B cell (primary cell): ENCODE data around the gene SLC35F5. TPM values are rescaled to one million over a fixed set of nuclear protein-coding genes. Genes with fewer than 3 reads are reported as not detected.

Experiments
- ATAC-seq: fragments of 200-7000 bp; cut with Tn5 transposase; one replicate; pipeline ENCODE4 v1.10.0; 2021; ENCODE audit warnings: low read depth, mild to moderate bottlenecking, moderate number of reproducible peaks, moderate library complexity
- CTCF ChIA-PET: fragments of 350-600 bp; sonication (Branson Sonifier 250); formaldehyde crosslinking; loops from one replicate; lab custom pipeline; 2021; ENCODE audit warnings: antibody characterized with exemption, inconsistent platforms; lab: Charles Lee
- POLR2A ChIA-PET: fragments of 350-600 bp; sonication (Branson Sonifier 250); formaldehyde crosslinking; loops from one replicate; lab custom pipeline; 2021; ENCODE audit warnings: antibody characterized with exemption; lab: Charles Lee
- DNase-seq: peaks from one replicate; pipeline ENCODE4 v3.0.0; 2013
- H2AFZ ChIP-seq: 2 replicates; pipeline ENCODE4 v1.6.1; 2012; ENCODE audit warnings: mild to moderate bottlenecking, low read depth, low read length; ENCODE audit not compliant: insufficient read depth, poor library complexity, severe bottlenecking
- H3K27ac ChIP-seq, 2 donors: 1 replicate in 1 of 2; 2 replicates in 1 of 2; pipeline ENCODE4 v1.5.1; 2012 to 2013; ENCODE audit warnings: low read length in 2 of 2, mild to moderate bottlenecking in 2 of 2, moderate library complexity in 1 of 2
- H3K27me3 ChIP-seq, 4 experiments: fragments of 200-600 bp in 1 of 4; sonication (generic) in 1 of 4; replicated peaks in 1 of 4; 1 replicate in 2 of 4; 2 replicates in 2 of 4; pipeline versions ENCODE4 v1.6.1 to v1.7.0; 2013 to 2016; ENCODE audit warnings: low read length in 3 of 4, mild to moderate bottlenecking in 2 of 4, mixed read lengths in 1 of 4, moderate library complexity in 1 of 4; ENCODE audit not compliant: insufficient read depth in 4 of 4, control insufficient read depth in 3 of 4; ENCODE audit errors: control extremely low read depth in 1 of 4
- H3K36me3 ChIP-seq, 2 experiments: replicated peaks in 1 of 2; 1 replicate in 1 of 2; 2 replicates in 1 of 2; pipeline versions ENCODE4 v1.6.1 to v1.7.1; 2013; ENCODE audit warnings: low read length in 1 of 2; ENCODE audit not compliant: insufficient read depth in 2 of 2, control insufficient read depth in 1 of 2; ENCODE audit errors: control extremely low read depth in 1 of 2, extremely low read depth in 1 of 2
- H3K4me1 ChIP-seq, 2 donors: fragments of 200-600 bp in 1 of 2; sonication (generic) in 1 of 2; 1 replicate in 1 of 2; 2 replicates in 1 of 2; pipeline versions ENCODE4 v1.5.1 to v1.6.1; 2013 to 2017; ENCODE audit warnings: low read length in 2 of 2; ENCODE audit not compliant: control insufficient read depth in 2 of 2, insufficient read depth in 2 of 2
- H3K4me2 ChIP-seq: replicated peaks from 2 replicates; pipeline ENCODE3; 2012; ENCODE audit warnings: mild to moderate bottlenecking, low read depth, low read length; ENCODE audit not compliant: poor library complexity, severe bottlenecking
- H3K4me3 ChIP-seq, 5 experiments: fragments of 200-600 bp in 1 of 5; sonication (generic) in 1 of 5; 1 replicate in 3 of 5; 2 replicates in 2 of 5; pipeline versions ENCODE4 v1.5.1 to v1.7.0; 2011 to 2016; ENCODE audit warnings: low read length in 4 of 5, mild to moderate bottlenecking in 4 of 5, low read depth in 2 of 5, control low read depth in 1 of 5, moderate library complexity in 1 of 5; ENCODE audit not compliant: insufficient read depth in 1 of 5; ENCODE audit errors: control extremely low read depth in 1 of 5, extremely low read depth in 1 of 5
- H3K79me2 ChIP-seq: fragments of 200-600 bp; sonication (generic); one replicate; pipeline ENCODE4 v1.6.0; 2016; ENCODE audit warnings: low read length; ENCODE audit not compliant: control insufficient read depth, insufficient read depth
- H3K9ac ChIP-seq: fragments of 200-600 bp; sonication (generic); 2 replicates; pipeline ENCODE4 v1.6.1; 2017; ENCODE audit warnings: mild to moderate bottlenecking, low read length, moderate library complexity
- H3K9me3 ChIP-seq, 3 donors: one replicate each; pipeline versions ENCODE4 v1.6.1 to v1.7.1; 2013; ENCODE audit warnings: low read length in 2 of 3; ENCODE audit not compliant: control insufficient read depth in 2 of 3, insufficient read depth in 1 of 3; ENCODE audit errors: control extremely low read depth in 1 of 3
- H4K20me1 ChIP-seq: 2 replicates; pipeline ENCODE4 v1.6.0; 2012; ENCODE audit warnings: mild to moderate bottlenecking, low read length; ENCODE audit not compliant: insufficient read depth, control insufficient read depth, poor library complexity, severe bottlenecking
- H3K27ac Mint-ChIP-seq: one replicate; pipeline ENCODE4 v1.8.0; 2021; ENCODE audit warnings: mixed read lengths
- H3K27me3 Mint-ChIP-seq: one replicate; pipeline ENCODE4 v1.8.0; 2021; ENCODE audit warnings: mixed read lengths
- H3K4me1 Mint-ChIP-seq: one replicate; pipeline ENCODE4 v1.8.0; 2021; ENCODE audit warnings: mixed read lengths
- H3K4me3 Mint-ChIP-seq: one replicate; pipeline ENCODE4 v1.8.0; 2021; ENCODE audit warnings: mixed read lengths
- H3K9me3 Mint-ChIP-seq: one replicate; pipeline ENCODE4 v1.8.0; 2022; ENCODE audit warnings: mixed read lengths; ENCODE audit not compliant: insufficient read depth
- EZH2 ChIP-seq: IDR thresholded peaks from 2 replicates; pipeline ENCODE4 v1.6.1; 2012; ENCODE audit warnings: borderline replicate concordance, low read depth, mild to moderate bottlenecking, moderate library complexity, low read length; ENCODE audit not compliant: insufficient read depth, poor library complexity, severe bottlenecking
- WGBS: methylation state at CpG from one replicate; pipeline ENCODE4 v1.1.5; 2013; ENCODE audit warnings: missing lambda C conversion rate; ENCODE audit not compliant: insufficient coverage; 5-methylcytosine and 5-hydroxymethylcytosine counted together
- intact Hi-C: fragments of 100-400 bp; cut with micrococcal nuclease; formaldehyde crosslinking; loops from one replicate; pipeline ENCODE4 v1.10.0; 2022
- polyA plus RNA-seq: library from polyadenylated mRNA; depleted of rRNA; stranded (reverse); fragments of >200 nt; gene quantifications from 2 replicates; pipeline ENCODE4 v1.2.3, GENCODE V29; 2012
- total RNA-seq, 2 donors: library from RNA; stranded (reverse); fragments of 120-200 nt in 1 of 2; gene quantifications; 1 replicate in 1 of 2; 2 replicates in 1 of 2; pipeline versions ENCODE4 v1.2.3 to v1.2.4, GENCODE V29; 2013 to 2022
- TF ChIP-seq, protein P1 (sequence below): fragments of 200-600 bp; IDR thresholded peaks from one replicate; pipeline ENCODE4 v1.8.0; 2022; ENCODE audit warnings: antibody characterized with exemption, mild to moderate bottlenecking

The SLC35F5 gene
- total and polyA plus RNA-seq, 2 donors (not counting 1 experiment from before 2014, with no cell fraction given), result 9.8 to 75.5 TPM

DNA sequence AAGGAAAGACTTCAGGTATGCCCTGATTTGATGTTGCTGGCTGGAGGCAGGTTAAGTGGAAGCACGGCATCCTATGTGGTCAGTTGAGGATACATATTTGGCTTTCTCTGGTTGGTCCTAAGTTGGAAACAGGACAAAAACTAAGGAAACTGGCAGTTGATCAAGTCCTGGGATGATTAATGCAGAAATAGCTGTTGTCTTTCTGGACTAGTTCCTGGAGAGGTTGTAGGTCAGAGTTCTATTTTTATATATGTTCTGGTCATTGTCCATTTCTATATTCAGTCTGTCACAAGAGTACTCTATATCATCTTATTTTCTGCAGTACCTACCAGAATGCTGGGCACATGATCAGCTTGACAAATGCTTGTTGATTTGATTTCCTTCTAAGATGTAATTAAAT, 4.0 kb upstream of the SLC35F5 start:
- H3K27ac ChIP-seq, result no peak overlapping the region
- no peaks in the 10 kb centered on the region for H4K20me1 ChIP-seq
- H3K4me1 ChIP-seq, result peaks cover 7 to 10% of the 10 kb centered on the region in 2 donors
- H3K9me3 ChIP-seq, result peaks cover 0 to 7% (median 0%) of the 10 kb centered on the region in 3 donors
- Mint-ChIP-seq H3K9me3 (no peaks in the 10 kb centered on the region), H3K27ac (no peak overlapping the region), H3K4me3 (no peak overlapping the region), H3K27me3 (no peaks in the 10 kb centered on the region), H3K4me1 (peaks cover 14% of the 10 kb centered on the region)
- DNase-seq (no peak), ATAC-seq (no peak)
- intact Hi-C loops, result no loop called here
- H3K27me3 ChIP-seq, result no peaks in the 10 kb centered on the region
- TF ChIP-seq, protein P1, sequence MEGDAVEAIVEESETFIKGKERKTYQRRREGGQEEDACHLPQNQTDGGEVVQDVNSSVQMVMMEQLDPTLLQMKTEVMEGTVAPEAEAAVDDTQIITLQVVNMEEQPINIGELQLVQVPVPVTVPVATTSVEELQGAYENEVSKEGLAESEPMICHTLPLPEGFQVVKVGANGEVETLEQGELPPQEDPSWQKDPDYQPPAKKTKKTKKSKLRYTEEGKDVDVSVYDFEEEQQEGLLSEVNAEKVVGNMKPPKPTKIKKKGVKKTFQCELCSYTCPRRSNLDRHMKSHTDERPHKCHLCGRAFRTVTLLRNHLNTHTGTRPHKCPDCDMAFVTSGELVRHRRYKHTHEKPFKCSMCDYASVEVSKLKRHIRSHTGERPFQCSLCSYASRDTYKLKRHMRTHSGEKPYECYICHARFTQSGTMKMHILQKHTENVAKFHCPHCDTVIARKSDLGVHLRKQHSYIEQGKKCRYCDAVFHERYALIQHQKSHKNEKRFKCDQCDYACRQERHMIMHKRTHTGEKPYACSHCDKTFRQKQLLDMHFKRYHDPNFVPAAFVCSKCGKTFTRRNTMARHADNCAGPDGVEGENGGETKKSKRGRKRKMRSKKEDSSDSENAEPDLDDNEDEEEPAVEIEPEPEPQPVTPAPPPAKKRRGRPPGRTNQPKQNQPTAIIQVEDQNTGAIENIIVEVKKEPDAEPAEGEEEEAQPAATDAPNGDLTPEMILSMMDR, result no peak
- TF ChIP-seq EZH2, result no peak
- H3K4me2 ChIP-seq, result no peak overlapping the region
- H3K9ac ChIP-seq, result no peak overlapping the region
- H3K36me3 ChIP-seq, result no peaks in the 10 kb centered on the region
- peaks cover 9% of the 10 kb centered on the region for H3K79me2 ChIP-seq
- ChIA-PET CTCF (no interaction called here), POLR2A (no interaction called here)
- no peak overlapping the region for H2AFZ ChIP-seq
- no peak overlapping the region for H3K4me3 ChIP-seq
- 100% methylated on average over 1 of the region's 1 CpG for WGBS

DNA sequence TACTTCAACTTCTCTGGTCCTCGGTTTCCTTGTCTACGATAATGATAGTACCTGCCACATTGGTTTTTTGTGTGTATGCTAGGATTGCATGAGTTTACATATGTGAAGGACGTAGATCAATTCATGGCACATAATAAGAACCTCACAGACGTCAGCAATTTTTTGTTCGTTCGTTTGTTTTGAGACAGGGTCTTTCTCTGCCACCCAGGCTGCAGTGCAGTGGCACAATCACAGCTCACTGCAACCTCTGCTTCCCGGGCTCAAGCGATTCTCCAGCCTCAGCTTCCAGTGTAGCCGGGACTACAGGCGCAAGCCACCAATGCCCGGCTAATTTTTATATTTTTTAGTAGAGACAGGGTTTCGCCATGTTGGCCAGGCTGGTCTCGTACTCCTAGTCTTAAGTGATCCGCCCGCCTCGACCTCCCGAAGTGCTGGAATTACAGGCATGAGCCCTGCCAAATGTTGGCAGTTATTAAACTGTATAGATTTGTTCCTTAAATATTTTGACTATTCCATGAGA, 756 bp upstream of the SLC35F5 start:
- peak overlapping the region; percentile 94 for H2AFZ ChIP-seq
- H3K36me3 ChIP-seq, result no peaks in the 10 kb centered on the region
- Mint-ChIP-seq H3K27me3 (no peaks in the 10 kb centered on the region), H3K9me3 (no peaks in the 10 kb centered on the region), H3K4me3 (peak overlapping the region; percentile 92), H3K4me1 (peaks cover 30% of the 10 kb centered on the region), H3K27ac (peak overlapping the region; percentile 98)
- peaks cover 41% of the 10 kb centered on the region for H3K79me2 ChIP-seq
- H4K20me1 ChIP-seq, result peaks cover 7% of the 10 kb centered on the region
- intact Hi-C loops, result no loop called here
- peak overlapping the region; percentile 92 for H3K9ac ChIP-seq
- WGBS, result 15% methylated on average over 6 of the region's 17 CpGs
- POLR2A ChIA-PET, result interaction anchor here (0.7 to 2.7 kb wide), 12 partner anchors 57 to 209 kb away, joined by 3 to 33 read pairs (median 6); partner anchors contain the start of gene ACTR3
- DNase-seq, result no peak
- H3K27ac ChIP-seq, result peak overlapping the region; percentile 87
- peak overlapping the region; percentile 80 for H3K4me2 ChIP-seq
- no peak for ATAC-seq
- CTCF ChIA-PET, result interaction anchor here (0.7 to 3.3 kb wide), 8 partner anchors 12 to 223 kb away, joined by 3 to 14 read pairs (median 4); partner anchors contain the start of gene ACTR3
- H3K4me1 ChIP-seq, result peaks cover 14 to 18% of the 10 kb centered on the region in 2 donors
- no peaks in the 10 kb centered on the region for H3K9me3 ChIP-seq
- no peaks in the 10 kb centered on the region for H3K27me3 ChIP-seq
- TF ChIP-seq EZH2, result no peak
- TF ChIP-seq, protein P1, result no peak
- H3K4me3 ChIP-seq, result peak overlapping the region; percentile 75 to 97 (median 91)
